Stimulated activated CD4-positive, alpha-beta T cell treated with anti-CD3 and anti-CD28 coated beads, Interleukin-4, amount 100 ng/mL, for 48 hours (primary cell): ENCODE results near the gene ARHGAP8.
"Not testable (repeated sequence)": the region's sequence is repeated elsewhere in the genome, so short reads cannot be mapped to it uniquely, and the experiment has no call there.

Source experiments
- DNase-seq, 2 donors: peaks; one replicate each; pipeline ENCODE4 v3.0.0-alpha.2; 2020; ENCODE audit warnings: low read depth in 2 of 2

ARHGAP8 gene

GRCh38 chr22:44885806-44886360, 133.5 kb downstream of the ARHGAP8 start:
- no peak for DNase-seq

- no peak for DNase-seq
Observed at GRCh38 chr22:44887941-44888366, 135.6 kb downstream of the ARHGAP8 start.

DNA sequence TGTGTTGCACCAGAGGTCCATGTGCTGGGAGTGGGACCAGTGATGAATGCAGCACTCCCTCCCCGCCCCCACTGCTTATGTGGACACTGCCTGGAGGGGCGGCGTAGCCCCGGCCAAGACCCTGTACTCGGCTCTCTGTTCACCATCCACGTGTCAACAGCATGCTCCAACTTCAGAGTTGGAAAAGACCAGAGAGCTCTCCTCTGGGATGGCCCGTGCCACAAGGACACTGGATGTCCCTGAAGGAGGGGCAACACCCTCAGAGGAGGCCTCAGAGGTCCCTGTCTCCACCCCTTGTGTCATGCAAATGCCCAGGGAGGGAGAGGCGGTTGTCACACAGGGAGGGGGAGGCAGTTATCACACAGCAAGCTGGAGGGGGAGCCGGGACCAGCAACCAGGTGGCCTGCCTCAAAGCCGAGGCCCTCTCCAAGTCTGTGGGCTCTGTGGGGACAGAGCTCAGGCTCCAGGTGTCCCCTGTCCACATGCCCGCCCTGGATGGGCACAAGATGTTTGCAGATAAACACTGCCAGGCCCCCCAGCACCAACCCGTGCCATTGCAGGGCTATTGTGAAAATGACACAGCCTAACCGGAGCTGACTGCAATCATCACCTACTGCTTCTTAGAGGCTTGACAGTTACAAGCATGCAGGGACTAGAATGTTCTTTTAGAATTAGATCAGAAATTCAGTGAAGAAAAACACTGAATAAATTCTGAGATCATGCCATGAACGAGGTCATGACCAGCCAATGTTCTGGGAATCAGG, 136.3 kb downstream of the ARHGAP8 start:
- no peak for DNase-seq

DNA sequence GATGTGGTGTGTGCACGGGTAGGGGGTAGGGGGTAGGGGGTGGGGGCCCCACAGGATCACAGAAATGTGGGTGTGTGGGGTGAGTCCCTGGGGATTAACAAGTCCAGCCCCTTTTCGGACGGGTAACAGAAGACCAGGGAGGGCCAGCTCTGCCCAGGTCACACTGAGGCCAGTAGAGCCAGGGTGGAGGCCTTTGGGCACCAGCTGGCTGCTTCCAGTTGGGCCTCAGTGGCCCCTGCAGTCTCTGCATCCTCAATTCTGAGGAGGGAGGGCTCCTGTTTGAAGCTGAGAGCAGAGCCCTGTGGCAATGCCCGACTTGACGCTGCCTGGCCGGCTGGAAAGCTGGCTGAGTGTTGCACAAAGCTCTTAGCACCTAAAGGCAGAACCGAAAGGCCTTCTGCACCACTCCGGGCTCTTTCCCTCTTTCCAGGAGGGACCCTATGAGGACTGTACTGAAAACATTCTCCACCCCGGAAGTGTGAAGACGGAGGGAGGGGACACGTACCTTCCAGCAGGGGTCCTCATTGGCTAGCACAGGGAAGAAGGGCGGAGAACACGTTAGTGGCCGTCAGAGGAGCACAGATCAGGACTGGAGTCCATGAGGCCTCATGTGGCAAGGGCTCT, 137.0 kb downstream of the ARHGAP8 start:
- DNase-seq, result no peak

DNA sequence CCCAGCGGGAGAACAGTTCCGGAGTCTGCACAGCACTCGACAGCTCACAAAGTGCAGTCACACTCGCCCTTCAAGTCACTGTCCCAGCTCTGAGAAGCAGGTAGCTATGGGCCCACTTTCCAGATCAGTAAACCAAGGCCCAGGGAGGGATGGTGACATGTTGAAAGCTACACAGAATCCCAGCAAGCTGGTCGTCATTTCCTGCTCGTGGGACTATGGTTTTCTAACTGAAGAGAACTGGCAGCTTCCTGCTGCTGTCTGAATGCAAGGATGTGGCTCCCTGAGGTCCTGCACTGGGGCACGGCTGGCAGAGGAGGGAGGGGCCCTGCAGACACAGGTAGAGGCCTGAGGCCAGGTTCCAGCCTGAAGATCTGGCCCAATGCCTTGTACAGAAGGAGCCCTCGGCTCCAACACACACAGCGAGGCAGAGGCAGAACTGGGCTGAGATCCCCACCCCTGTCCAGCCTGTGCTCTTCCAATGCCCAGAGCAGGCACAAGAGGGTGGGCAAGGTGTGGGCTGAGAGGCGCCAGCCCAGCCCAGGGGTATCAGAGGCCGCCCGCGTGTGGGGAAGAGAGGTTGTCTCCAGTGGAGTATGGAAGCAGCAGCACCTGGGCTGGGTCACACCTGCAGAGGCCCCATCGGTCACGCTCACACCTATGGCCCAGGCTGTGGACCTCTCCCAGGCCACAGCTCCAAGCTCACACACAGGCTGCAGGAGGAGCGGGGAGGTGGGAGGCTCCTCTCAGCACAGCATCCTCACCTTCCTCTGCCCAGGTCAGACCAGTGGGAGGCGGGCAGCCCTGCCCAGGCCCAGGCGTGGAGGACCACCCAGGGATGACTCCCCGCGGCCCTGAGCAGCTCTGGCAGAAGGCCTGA, 138.3 kb downstream of the ARHGAP8 start:
- no peak for DNase-seq

DNA sequence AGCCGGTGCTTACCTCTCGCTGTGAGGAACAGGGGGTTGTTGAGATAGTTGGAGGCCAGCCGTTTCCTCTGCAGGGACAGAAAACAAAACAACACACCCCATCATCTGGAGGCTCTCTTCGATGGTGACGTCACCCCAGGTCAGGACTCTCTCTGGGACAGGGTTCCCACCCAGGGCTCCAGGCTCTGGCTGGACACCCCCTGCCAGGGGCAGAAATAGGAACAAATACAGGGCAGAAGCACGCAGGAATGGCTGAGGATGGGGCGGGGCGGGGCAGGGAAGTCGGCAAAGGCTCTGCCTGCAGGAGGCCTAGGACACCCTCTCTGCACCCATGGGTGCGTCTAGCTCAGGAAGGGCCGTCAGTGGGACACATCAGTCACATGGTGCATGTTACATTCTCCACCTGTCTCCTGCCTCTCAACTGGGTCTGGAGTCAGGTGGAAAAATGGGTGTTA, 138.9 kb downstream of the ARHGAP8 start:
- no peak for DNase-seq

- no peak for DNase-seq
Observed at GRCh38 chr22:44891791-44892190, 139.4 kb downstream of the ARHGAP8 start.

DNA sequence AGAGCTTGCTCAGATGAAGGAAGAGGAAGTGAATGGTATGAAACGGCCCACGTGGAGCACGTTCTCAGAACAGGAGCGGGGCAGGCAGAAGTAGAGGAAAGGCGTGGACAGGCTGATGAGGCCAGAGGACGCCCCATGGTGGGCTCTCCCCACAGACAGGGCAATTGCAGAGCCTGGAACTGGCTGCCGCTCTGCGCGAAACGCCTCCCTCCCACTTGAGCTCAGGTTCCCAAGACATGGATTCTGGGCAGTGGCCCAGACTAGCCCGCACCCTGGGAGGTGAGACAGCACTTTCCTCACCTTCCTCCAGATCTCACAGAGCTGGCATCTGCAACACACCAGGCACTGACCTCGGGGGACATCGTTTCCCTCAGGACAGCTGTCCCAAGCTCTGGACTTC, 139.9 kb downstream of the ARHGAP8 start:
- DNase-seq, result no peak

DNA sequence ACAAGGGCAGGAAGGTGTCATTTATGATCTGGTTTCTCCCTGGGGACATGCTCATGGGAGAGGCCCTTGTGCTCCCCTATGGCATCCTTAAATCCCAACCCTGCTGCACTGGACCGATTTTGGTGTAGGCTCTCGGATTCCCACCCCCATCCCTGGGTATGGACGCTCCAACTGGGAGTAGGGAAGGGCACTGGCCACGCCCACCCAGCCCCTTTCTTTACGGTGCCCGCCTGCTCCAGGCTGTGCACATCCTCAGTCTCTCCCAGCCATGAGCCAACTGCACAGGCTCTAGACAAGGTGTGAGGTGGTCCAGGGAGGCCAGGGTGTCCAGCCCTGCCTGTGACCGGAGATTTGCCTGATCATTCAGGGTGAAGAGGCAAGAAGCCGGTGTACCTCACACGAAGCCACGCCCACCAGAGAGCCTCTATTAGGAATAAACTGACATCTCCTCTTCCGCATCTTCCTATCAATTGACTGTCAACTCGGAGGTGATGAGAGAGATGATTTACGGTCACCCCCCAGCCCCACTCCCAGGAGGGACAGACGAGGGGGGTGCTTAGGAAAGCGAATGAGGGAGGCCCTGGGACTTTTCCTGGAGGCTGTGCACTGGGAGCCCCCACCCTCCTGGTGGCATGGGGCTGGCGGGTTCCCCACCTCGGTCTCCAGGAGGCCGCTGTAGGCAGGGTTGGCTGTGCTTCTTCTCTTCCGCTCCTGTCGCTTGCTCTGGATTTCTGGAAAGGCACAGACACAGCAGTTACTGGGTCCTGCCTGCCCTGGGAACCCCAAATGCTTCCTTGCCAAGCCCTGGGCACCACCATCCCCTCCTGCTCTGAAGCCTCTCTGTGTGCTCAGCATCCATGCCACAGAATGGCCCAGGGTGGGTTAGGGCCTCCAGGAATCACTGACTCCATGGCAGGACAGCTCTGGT, 140.7 kb downstream of the ARHGAP8 start:
- DNase-seq, result no peak

GRCh38 chr22:44893731-44894080, 141.3 kb downstream of the ARHGAP8 start:
- DNase-seq, result no peak

GRCh38 chr22:44894321-44894720, 141.9 kb downstream of the ARHGAP8 start:
- no peak for DNase-seq

GRCh38 chr22:44894782-44895181, 142.4 kb downstream of the ARHGAP8 start:
- no peak for DNase-seq

DNA sequence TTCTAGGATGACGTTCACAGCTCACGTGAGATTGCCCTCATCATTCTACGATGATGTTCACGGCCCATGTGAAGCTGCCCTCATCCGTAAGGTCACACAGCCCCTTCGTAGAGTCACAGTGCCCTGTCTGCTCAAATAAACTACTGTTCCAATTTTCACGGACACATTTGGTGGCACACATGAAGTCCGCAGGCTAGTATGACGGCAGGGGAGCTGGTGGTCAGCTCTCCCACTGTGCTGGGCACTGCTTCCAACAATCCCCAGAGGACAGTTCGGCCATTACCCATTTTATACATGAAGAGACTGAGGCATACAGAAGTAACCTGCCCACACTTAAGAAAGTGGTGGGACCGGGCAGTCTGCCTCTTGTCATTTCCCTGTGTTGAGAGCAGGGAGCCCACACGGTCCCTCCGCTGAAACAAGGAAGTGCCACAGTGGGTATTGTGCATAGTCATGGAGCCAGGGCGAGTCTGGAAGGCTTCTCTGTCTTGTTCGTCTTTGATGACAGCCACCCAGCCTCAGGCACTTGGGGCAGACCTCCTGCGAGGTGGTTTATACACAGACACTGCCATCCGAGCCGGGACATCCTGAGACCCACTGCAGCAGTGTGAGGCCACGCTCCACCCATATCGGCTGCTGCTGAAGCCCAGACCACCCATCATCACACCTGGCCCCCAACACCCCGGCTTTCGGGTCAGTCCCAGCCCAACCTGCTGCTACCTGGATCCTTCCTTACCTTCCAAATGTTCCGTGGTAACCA, 143.1 kb downstream of the ARHGAP8 start:
- no peak for DNase-seq

- DNase-seq, result no peak
Observed at GRCh38 chr22:44898236-44898635, 145.9 kb downstream of the ARHGAP8 start.

DNA sequence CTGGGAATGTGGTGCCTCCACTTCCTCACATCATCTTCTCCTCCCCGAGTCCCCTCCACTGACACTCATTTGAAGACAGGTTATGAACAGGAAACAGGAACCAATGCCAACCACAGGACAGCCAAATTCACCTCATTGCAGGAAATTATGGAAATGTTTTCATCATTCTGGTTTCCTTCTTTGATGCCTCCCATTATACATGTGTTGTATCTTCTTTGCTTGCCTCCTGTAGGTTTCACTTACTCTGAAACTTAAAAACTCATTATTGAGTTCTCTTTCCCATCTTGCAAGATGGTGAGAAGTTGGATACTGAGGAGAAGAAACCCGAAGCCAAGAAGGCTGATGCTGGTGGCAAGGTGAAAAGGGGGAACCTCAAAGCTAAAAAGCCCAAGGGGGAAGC, 148.9 kb downstream of the ARHGAP8 start:
- no peak for DNase-seq

DNA sequence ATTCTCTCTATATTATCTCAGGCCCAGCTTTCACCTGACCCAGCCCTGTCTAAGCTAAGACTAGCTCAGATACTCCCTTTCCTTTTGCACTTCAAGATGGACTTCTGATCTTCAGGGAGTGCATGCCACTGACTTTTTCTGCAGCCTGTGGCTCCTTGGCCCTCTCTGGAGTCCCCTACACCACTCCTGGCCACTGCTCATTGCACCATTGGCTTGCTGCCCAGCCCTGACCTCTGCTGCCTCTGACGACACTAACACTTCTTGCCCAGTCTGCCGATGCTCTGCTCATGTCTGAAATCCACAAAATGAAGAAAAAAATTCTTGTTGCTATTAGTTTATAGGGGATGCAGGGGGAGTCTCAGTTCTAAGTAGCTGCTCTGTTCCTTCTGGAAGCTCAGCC, 150.8 kb downstream of the ARHGAP8 start:
- not testable (repeated sequence) for DNase-seq

- DNase-seq, result not testable (repeated sequence)
Observed at GRCh38 chr22:44904492-44905152, 152.2 kb downstream of the ARHGAP8 start.

DNA sequence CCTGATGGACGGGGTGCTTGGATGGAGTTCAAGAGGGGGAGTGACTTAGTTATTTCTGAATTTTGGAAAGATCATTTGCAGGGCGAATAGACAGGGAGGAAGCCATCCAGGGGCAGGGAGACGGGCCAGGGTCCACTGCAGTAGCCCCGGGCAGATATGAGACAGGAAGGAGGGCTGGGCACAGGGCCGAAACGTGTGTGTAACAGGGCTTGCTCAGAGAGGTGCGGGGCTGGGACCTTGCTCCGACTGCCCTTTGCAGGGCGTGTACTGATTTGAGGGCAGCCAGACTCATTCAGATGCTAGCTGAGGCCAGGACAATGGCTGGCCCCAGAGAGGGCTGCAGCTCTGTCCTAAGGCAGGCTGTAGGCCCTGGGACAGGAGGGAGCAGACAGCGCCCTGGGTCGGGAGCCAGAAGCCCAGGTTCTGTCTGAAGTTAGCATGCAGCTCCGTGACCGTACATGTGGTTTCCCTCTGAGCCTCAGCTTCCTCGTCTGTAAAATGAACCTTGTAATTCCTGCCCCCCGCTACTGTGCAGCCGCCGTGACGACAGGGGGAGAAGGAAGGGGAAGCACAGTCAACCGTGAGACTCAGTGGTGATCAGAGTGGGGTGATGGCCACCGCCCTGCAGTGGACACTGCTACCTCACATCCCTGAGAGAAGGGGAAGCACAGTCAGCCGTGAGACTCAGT, 154.0 kb downstream of the ARHGAP8 start:
- no peak for DNase-seq

GRCh38 chr22:44906999-44907644, 154.7 kb downstream of the ARHGAP8 start:
- no peak for DNase-seq
